Astrocyte of the cerebellum (primary cell): Measurements from ENCODE around the gene KRTAP6-2.

Source experiments
- DNase-seq: peaks from one replicate; pipeline ENCODE4 v3.0.0-alpha.2; 2011; ENCODE audit warnings: low read depth
- H3K4me3 ChIP-seq: 2 replicates; pipeline ENCODE4 v1.5.1; 2011; ENCODE audit warnings: mild to moderate bottlenecking, low read depth, low read length, moderate library complexity
- CTCF ChIP-seq: IDR thresholded peaks from 2 replicates; pipeline ENCODE4 v1.5.1; 2012; ENCODE audit warnings: low read length, low read depth, moderate library complexity, mild to moderate bottlenecking; ENCODE audit errors: missing control alignments
- in situ Hi-C: cut with HindIII; loops from 2 replicates; pipeline ENCODE4 v1.10.0; 2017; ENCODE audit warnings: low sequenced_read_pairs

Gene KRTAP6-2

GRCh38 chr21:30598802-30599201, at the start of gene KRTAP6-2:
TSS of gene KRTAP6-2 (minus strand) at chr21:30598902. CDS start at chr21:30598874, 28 bp downstream.
- TF ChIP-seq CTCF, result no peak
- DNase-seq, result no peak
- in situ Hi-C loops, result no loop called here
- H3K4me3 ChIP-seq, result no peak within 1 kb of the TSS

- no peak for DNase-seq
- no peak overlapping the region for H3K4me3 ChIP-seq
- no peak for TF ChIP-seq CTCF
- in situ Hi-C loops, result no loop called here
These were observed 48.3 kb upstream of the KRTAP6-2 start for GRCh38 chr21:30646904-30647414.

- in situ Hi-C loops, result no loop called here
- no peak for TF ChIP-seq CTCF
- no peak for DNase-seq
- no peak within 1 kb of the TSS for H3K4me3 ChIP-seq
These were observed 43.9 kb upstream of the KRTAP6-2 start, which contains the start of gene KRTAP20-3 for GRCh38 chr21:30642564-30642963. TSS of gene KRTAP20-3 (plus strand) at chr21:30642864.

- no peak for DNase-seq
- H3K4me3 ChIP-seq, result no peak overlapping the region
- no peak for TF ChIP-seq CTCF
- in situ Hi-C loops, result no loop called here
These were observed 40.0 kb upstream of the KRTAP6-2 start for GRCh38 chr21:30638686-30639085.

GRCh38 chr21:30634906-30635305, 36.2 kb upstream of the KRTAP6-2 start, which contains the start of gene KRTAP20-2:
TSS of gene KRTAP20-2 (plus strand) at chr21:30635206. CDS start at chr21:30635264, 58 bp downstream.
- no peak within 1 kb of the TSS for H3K4me3 ChIP-seq
- DNase-seq, result no peak
- no peak for TF ChIP-seq CTCF
- in situ Hi-C loops, result no loop called here

GRCh38 chr21:30629200-30629599, 30.5 kb upstream of the KRTAP6-2 start:
- DNase-seq, result no peak
- TF ChIP-seq CTCF, result no peak
- in situ Hi-C loops, result no loop called here
- no peak overlapping the region for H3K4me3 ChIP-seq
